ENCODE data around the gene FOS. TPM values are rescaled to one million over a fixed set of nuclear protein-coding genes. Genes with fewer than 3 reads are reported as not detected.

FOS gene
- total RNA-seq, 1 experiment from 2014 or later, result 23.9 TPM

- TF ChIP-seq ZNF281 (CRISPR knock-in tag; IDR thresholded peaks at IDR 0.05) (no peak), MYBL2 (CRISPR knock-in tag; IDR thresholded peaks at IDR 0.05) (no peak), EMX1 (CRISPR knock-in tag; IDR thresholded peaks at IDR 0.05) (no peak), NFE2L1 (CRISPR knock-in tag; IDR thresholded peaks at IDR 0.05) (no peak), IRF1 (CRISPR knock-in tag; IDR thresholded peaks at IDR 0.05) (peak; percentile 72; the same call in 1 of the 2 replicates), MXD4 (CRISPR knock-in tag; IDR thresholded peaks at IDR 0.05; ENCODE audit: borderline replicate concordance) (no peak), RORB (CRISPR knock-in tag; IDR thresholded peaks at IDR 0.05) (no peak), SMAD3 (CRISPR knock-in tag; IDR thresholded peaks at IDR 0.05; ENCODE audit: borderline replicate concordance) (no peak)
- TF ChIP-seq, protein P1, sequence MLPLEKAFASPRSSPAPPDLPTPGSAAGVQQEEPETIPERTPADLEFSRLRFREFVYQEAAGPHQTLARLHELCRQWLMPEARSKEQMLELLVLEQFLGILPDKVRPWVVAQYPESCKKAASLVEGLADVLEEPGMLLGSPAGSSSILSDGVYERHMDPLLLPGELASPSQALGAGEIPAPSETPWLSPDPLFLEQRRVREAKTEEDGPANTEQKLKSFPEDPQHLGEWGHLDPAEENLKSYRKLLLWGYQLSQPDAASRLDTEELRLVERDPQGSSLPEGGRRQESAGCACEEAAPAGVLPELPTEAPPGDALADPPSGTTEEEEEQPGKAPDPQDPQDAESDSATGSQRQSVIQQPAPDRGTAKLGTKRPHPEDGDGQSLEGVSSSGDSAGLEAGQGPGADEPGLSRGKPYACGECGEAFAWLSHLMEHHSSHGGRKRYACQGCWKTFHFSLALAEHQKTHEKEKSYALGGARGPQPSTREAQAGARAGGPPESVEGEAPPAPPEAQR (CRISPR knock-in tag; IDR thresholded peaks at IDR 0.05), result no peak
Measured at GRCh38 chr14:75277008-75277814, 1.4 kb upstream of the FOS start (continued).

- no peak; the same call in 1 of the 2 replicates for ATAC-seq
- DNase-seq (ENCODE audit: low spot score), result no peak
- H3K27ac Mint-ChIP-seq, result peak overlapping the region; percentile 97
- CTCF ChIA-PET, result interaction anchor here (0.7 to 1.9 kb wide), 2 partner anchors 18 to 19 kb away, joined by 3 to 7 read pairs; no protein-coding TSS in a partner anchor
- TF ChIP-seq HMGA2 (CRISPR knock-in tag; IDR thresholded peaks at IDR 0.05) (0 out of 2 replicates have a peak, but pooled peaks have one; percentile 12), ZNF281 (CRISPR knock-in tag; IDR thresholded peaks at IDR 0.05) (peak; percentile 50; the same call in 1 of the 2 replicates), IRF1 (CRISPR knock-in tag; IDR thresholded peaks at IDR 0.05) (no peak), CREM (CRISPR knock-in tag; IDR thresholded peaks at IDR 0.05) (no peak)
- no peaks in the 10 kb centered on the region for H3K9me3 Mint-ChIP-seq
- peak overlapping the region; percentile 88 for H3K4me3 Mint-ChIP-seq
- peaks cover 35% of the 10 kb centered on the region for H3K4me1 Mint-ChIP-seq
- H3K27me3 Mint-ChIP-seq (ENCODE audit: low read depth), result peaks cover 35% of the 10 kb centered on the region
- H3K36me3 Mint-ChIP-seq, result peaks cover 23% of the 10 kb centered on the region
- POLR2A ChIA-PET, result interaction anchor here (1.0 to 3.2 kb wide), 7 partner anchors 9 to 304 kb away, joined by 3 to 34 read pairs (median 6); no protein-coding TSS in a partner anchor
Measured at GRCh38 chr14:75277815-75278421, 710 bp upstream of the FOS start.

Data from WTC11 (cell line).